Measurements from ENCODE around the gene WNT9A.
"Not testable (repeated sequence)": the region's sequence is repeated elsewhere in the genome, so short reads cannot be mapped to it uniquely, and the experiment has no call there.

DNA sequence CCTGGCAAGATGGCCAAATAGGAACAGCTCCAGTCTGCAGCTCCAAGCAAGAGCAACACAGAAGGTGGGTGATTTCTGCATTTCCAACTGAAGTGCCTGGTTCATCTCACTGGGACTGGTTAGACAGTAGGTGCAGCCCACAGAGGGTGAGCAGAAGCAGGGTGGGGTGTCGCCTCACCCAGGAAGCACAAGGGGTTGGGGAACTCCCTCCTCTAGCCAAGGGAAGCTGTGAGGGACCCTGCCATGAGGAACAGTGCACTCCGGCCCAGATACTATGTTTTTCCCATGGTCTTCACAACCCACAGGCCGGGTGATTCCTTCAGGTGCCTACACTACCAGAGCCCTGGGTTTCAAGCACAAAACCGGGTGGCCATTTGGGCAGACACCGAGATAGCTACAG, 75.8 kb downstream of the WNT9A start:
- not testable (repeated sequence) for TF ChIP-seq MTA2 (IDR thresholded peaks at IDR 0.05; ENCODE audit: low read depth); NBN (IDR thresholded peaks at IDR 0.05; ENCODE audit: low read depth); ZNF133 (CRISPR knock-in tag; IDR thresholded peaks at IDR 0.05); POLR2A (conservative IDR thresholded peaks at IDR 0.05)
- TF ChIP-seq, protein P1, sequence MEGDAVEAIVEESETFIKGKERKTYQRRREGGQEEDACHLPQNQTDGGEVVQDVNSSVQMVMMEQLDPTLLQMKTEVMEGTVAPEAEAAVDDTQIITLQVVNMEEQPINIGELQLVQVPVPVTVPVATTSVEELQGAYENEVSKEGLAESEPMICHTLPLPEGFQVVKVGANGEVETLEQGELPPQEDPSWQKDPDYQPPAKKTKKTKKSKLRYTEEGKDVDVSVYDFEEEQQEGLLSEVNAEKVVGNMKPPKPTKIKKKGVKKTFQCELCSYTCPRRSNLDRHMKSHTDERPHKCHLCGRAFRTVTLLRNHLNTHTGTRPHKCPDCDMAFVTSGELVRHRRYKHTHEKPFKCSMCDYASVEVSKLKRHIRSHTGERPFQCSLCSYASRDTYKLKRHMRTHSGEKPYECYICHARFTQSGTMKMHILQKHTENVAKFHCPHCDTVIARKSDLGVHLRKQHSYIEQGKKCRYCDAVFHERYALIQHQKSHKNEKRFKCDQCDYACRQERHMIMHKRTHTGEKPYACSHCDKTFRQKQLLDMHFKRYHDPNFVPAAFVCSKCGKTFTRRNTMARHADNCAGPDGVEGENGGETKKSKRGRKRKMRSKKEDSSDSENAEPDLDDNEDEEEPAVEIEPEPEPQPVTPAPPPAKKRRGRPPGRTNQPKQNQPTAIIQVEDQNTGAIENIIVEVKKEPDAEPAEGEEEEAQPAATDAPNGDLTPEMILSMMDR (IDR thresholded peaks at IDR 0.05 in 2 of 3, conservative IDR thresholded peaks at IDR 0.05 in 1 of 3; ENCODE audit: insufficient read depth in 2 of 3, low read depth in 1 of 3, low read length in 3 of 3) = not testable (repeated sequence)
- TF ChIP-seq, protein P2, sequence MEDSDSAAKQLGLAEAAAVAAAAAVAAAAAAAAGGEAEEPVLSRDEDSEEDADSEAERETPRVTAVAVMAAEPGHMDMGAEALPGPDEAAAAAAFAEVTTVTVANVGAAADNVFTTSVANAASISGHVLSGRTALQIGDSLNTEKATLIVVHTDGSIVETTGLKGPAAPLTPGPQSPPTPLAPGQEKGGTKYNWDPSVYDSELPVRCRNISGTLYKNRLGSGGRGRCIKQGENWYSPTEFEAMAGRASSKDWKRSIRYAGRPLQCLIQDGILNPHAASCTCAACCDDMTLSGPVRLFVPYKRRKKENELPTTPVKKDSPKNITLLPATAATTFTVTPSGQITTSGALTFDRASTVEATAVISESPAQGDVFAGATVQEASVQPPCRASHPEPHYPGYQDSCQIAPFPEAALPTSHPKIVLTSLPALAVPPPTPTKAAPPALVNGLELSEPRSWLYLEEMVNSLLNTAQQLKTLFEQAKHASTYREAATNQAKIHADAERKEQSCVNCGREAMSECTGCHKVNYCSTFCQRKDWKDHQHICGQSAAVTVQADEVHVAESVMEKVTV (CRISPR knock-in tag; IDR thresholded peaks at IDR 0.05) = not testable (repeated sequence)
